Large intestine (tissue), 3 donors: ENCODE results near the gene HOGA1. TPM values are rescaled to one million over a fixed set of nuclear protein-coding genes. Genes with fewer than 3 reads are reported as not detected.
A peak's percentile ranks its signal among the peaks of the same experiment; 100 is the strongest.

Experiments used
- DNase-seq, 2 donors: peaks; one replicate each; pipeline versions ENCODE4 v3.0.0 to v3.0.0-alpha.2; 2013
- H3K27ac ChIP-seq: one replicate; pipeline ENCODE4 v1.5.1; 2013; ENCODE audit warnings: low read length
- H3K27me3 ChIP-seq: 2 replicates; pipeline ENCODE4 v1.6.1; 2013; ENCODE audit warnings: low read length; ENCODE audit not compliant: control insufficient read depth, insufficient read depth
- H3K36me3 ChIP-seq: 2 replicates; pipeline ENCODE4 v1.6.1; 2013; ENCODE audit warnings: low read length; ENCODE audit not compliant: control insufficient read depth, insufficient read depth
- H3K4me1 ChIP-seq: one replicate; pipeline ENCODE4 v1.6.1; 2013; ENCODE audit warnings: low read length; ENCODE audit not compliant: control insufficient read depth, insufficient read depth
- H3K4me3 ChIP-seq: one replicate; pipeline ENCODE4 v1.5.1; 2013; ENCODE audit warnings: low read length
- H3K9me3 ChIP-seq: one replicate; pipeline ENCODE4 v1.6.1; 2013; ENCODE audit warnings: mild to moderate bottlenecking, low read depth, low read length, moderate library complexity; ENCODE audit not compliant: control insufficient read depth
- WGBS: methylation state at CpG from one replicate; pipeline ENCODE4 v1.1.5; 2013; ENCODE audit warnings: low lambda C conversion rate; ENCODE audit not compliant: insufficient coverage; 5-methylcytosine and 5-hydroxymethylcytosine counted together
- polyA plus RNA-seq: library from polyadenylated mRNA; unstranded; fragments of 120-200 nt; gene quantifications from one replicate; pipeline ENCODE4 v1.2.1, GENCODE V29; 2013

Gene HOGA1
- polyA plus RNA-seq, 1 donor: 3.2 TPM

DNA sequence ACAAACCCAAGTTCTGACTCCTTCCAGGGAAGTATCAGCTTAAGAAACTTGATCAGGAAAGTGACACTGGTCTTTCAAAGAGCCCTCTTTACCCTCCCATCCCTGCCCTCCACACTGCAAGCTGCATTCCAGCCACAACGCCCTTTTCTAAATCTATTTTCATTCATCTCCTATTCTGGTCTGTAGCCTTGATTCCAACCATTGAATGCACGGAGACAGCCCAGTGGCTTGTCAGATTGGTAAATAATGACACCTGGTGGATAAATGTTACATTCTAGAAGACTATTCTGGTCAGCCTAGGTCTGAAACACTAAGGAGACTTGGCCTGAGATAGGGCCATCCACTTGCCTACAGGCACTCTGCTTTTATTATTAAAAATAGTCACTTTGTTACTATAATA, 28.2 kb downstream of the HOGA1 start:
- H3K4me1 ChIP-seq: no peaks in the 10 kb centered on the region
- peaks cover 8% of the 10 kb centered on the region for H3K36me3 ChIP-seq
- no peaks in the 10 kb centered on the region for H3K27me3 ChIP-seq
- H3K4me3 ChIP-seq: no peak overlapping the region
- H3K27ac ChIP-seq: no peak overlapping the region
- DNase-seq: peak in 1 of 2 donors; percentile 28
- H3K9me3 ChIP-seq: no peaks in the 10 kb centered on the region
- no CpG with 5 or more reads among the region's 2 CpGs for WGBS

DNA sequence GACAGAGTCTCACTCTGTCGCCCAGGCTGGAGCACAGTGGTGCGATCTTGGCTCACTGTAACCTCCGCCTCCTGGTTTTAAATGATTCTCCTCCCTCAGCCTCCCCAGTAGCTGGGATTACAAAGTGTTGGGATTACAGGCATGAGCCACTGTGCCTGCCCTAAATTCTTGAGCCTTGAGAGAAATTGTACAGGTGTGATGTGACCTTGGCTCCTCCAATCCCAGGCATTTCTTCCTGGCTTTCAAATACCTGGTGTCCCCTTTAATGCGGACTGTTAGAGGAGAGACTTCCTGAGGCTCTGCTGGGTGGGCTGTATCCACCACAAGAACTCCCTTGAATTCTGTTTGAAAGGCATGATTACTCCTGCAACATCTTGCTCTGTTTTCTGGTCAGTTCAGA, 34.1 kb downstream of the HOGA1 start:
- WGBS: no CpG with 5 or more reads among the region's 4 CpGs

DNA sequence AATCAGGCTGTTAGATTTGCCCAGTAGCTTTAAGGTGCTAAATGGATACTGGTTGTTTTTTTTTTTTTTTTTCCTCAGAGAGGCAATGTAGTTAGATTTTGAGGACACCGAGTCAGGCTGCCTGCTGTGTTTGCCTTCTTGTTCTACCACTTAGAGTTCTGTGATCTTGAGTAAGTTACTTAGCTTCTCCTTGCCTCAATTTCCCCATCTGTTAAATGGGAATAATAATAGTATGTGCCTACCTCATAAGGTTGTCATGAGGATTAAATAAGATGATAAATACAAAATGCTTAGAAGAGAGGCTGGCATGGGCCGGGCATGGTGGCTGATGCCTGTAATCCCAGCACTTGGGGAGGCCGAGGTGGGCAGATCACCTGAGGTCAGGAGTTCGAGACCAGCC, 34.5 kb downstream of the HOGA1 start:
- H3K4me3 ChIP-seq: no peak overlapping the region
- H3K36me3 ChIP-seq: peaks cover 10% of the 10 kb centered on the region
- H3K4me1 ChIP-seq: peaks cover 3% of the 10 kb centered on the region
- no peak overlapping the region for H3K27ac ChIP-seq
- WGBS: no CpG with 5 or more reads among the region's 4 CpGs
- H3K27me3 ChIP-seq: no peaks in the 10 kb centered on the region
- no peak for DNase-seq
- H3K9me3 ChIP-seq: no peaks in the 10 kb centered on the region

More for the DNA sequence above, 34.1 kb downstream of the HOGA1 start:
- Histone ChIP-seq H3K4me3 (no peak overlapping the region), H3K4me1 (no peaks in the 10 kb centered on the region), H3K27ac (no peak overlapping the region), H3K27me3 (no peaks in the 10 kb centered on the region), H3K36me3 (peaks cover 10% of the 10 kb centered on the region), H3K9me3 (no peaks in the 10 kb centered on the region)
- no peak for DNase-seq

DNA sequence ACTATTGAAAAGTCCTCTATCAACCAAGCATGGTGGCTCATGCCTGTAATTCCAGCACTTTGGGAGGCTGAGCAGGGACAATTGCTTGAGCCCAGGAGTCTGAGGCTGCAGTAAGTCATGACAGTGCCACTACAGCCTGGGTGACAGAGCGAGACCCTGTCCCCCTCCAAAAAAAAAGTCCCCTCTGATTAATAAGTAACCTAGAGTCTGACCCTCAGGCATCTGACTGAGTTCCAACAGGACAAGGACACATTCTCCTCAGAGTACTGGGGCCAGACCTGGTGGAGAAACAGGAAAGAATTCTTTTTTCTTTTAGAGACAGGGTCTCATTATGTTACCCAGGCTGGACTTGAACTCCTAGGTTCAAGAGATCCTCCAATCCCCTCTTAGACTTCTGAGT, 39.1 kb downstream of the HOGA1 start:
- no peak overlapping the region for H3K4me3 ChIP-seq
- no CpG with 5 or more reads among the region's 1 CpG for WGBS
- H3K4me1 ChIP-seq: peaks cover 3% of the 10 kb centered on the region
- H3K9me3 ChIP-seq: no peaks in the 10 kb centered on the region
- DNase-seq: peak in 1 of 2 donors; percentile 56
- H3K27me3 ChIP-seq: no peaks in the 10 kb centered on the region
- peak overlapping the region; percentile 29 for H3K27ac ChIP-seq
- peaks cover 2% of the 10 kb centered on the region for H3K36me3 ChIP-seq

DNA sequence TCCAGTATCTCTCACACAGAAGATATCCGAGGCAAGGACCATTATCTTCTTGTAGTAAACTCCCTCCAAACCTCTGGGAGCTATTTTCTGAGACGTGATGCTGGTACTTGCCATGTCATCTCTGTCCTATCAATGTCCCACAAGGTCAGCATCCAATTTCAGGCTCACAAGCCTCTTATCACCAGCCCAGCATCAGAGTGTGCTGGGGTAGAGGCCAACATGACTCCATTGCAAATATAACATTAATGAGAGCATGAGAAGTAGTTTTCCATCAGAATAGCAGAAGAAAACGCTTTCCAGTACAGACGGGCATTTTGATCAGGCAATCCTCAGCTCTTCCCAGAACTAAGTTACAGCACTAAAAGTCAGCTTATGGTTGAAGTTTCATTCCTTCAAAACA, 43.5 kb downstream of the HOGA1 start:
- DNase-seq: no peak
- Histone ChIP-seq H3K4me3 (no peak overlapping the region), H3K36me3 (no peaks in the 10 kb centered on the region), H3K9me3 (no peaks in the 10 kb centered on the region), H3K27me3 (no peaks in the 10 kb centered on the region), H3K4me1 (peaks cover 3% of the 10 kb centered on the region), H3K27ac (no peak overlapping the region)
- no CpG with 5 or more reads among the region's 4 CpGs for WGBS

DNA sequence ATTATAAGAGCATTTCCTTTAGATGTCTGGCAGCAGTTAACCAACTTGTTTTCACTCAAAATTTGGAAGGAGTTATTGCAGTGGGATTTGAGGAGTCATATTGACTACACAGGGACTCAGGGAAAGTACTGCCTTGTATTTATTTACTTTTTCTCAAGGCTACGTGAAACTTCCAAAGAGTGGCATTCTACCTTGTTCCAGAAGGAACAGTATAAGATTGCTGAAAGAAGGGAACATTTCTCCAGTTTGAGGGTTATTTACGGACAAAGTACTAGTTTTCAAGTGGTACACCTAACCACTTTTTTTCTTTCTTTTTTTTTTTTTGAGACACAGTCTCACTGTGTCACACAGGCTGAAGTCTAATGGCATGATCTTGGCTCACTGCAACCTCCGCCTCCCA, 44.0 kb downstream of the HOGA1 start:
- WGBS: no CpG with 5 or more reads among the region's 3 CpGs
- no peak for DNase-seq
- H3K36me3 ChIP-seq: no peaks in the 10 kb centered on the region
- no peak overlapping the region for H3K27ac ChIP-seq
- H3K9me3 ChIP-seq: no peaks in the 10 kb centered on the region
- H3K4me3 ChIP-seq: no peak overlapping the region
- peaks cover 3% of the 10 kb centered on the region for H3K4me1 ChIP-seq
- no peaks in the 10 kb centered on the region for H3K27me3 ChIP-seq

DNA sequence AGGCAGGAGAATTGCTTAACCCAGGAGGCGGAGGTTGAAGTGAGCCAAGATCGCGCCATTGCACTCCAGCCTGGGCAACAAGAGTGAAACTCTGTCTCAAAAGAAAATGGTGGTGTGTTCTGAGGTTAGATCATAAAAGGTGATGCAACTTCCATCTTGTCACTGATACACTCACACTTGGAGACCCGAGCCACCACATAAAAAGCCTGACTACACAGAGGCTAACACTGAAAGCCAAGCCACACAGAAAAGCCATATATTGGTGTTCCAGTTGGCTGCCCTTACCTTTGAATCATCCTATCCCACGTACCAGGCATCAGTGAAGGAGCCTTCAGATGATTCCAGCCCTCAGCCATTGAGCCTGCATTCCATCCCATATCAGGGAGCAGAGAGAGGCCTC, 45.1 kb downstream of the HOGA1 start:
- no peak for DNase-seq
- no peaks in the 10 kb centered on the region for H3K4me1 ChIP-seq
- no peak overlapping the region for H3K27ac ChIP-seq
- H3K9me3 ChIP-seq: no peaks in the 10 kb centered on the region
- WGBS: no CpG with 5 or more reads among the region's 5 CpGs
- H3K36me3 ChIP-seq: no peaks in the 10 kb centered on the region
- no peak overlapping the region for H3K4me3 ChIP-seq
- no peaks in the 10 kb centered on the region for H3K27me3 ChIP-seq

DNA sequence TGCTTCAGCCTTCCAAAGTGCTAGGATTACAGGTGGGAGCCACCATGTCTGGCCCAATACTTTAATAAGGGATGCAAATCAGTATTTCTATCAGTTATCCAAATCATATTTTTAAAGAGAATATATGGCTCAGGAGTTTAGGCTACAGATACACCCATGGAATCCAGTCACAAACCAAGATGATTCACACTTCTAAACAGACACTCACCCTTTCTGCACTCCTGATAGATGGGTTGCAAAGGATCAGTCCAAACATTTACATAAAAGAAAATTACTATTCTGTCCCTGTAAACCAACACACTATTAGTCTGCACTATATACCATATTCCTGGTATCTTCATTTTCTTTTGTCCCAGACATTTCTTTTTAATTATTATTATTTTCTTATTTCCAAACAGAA, 46.9 kb downstream of the HOGA1 start:
- Histone ChIP-seq H3K36me3 (no peaks in the 10 kb centered on the region), H3K4me3 (no peak overlapping the region), H3K27me3 (no peaks in the 10 kb centered on the region), H3K9me3 (no peaks in the 10 kb centered on the region), H3K27ac (no peak overlapping the region), H3K4me1 (no peaks in the 10 kb centered on the region)
- DNase-seq: no peak

DNA sequence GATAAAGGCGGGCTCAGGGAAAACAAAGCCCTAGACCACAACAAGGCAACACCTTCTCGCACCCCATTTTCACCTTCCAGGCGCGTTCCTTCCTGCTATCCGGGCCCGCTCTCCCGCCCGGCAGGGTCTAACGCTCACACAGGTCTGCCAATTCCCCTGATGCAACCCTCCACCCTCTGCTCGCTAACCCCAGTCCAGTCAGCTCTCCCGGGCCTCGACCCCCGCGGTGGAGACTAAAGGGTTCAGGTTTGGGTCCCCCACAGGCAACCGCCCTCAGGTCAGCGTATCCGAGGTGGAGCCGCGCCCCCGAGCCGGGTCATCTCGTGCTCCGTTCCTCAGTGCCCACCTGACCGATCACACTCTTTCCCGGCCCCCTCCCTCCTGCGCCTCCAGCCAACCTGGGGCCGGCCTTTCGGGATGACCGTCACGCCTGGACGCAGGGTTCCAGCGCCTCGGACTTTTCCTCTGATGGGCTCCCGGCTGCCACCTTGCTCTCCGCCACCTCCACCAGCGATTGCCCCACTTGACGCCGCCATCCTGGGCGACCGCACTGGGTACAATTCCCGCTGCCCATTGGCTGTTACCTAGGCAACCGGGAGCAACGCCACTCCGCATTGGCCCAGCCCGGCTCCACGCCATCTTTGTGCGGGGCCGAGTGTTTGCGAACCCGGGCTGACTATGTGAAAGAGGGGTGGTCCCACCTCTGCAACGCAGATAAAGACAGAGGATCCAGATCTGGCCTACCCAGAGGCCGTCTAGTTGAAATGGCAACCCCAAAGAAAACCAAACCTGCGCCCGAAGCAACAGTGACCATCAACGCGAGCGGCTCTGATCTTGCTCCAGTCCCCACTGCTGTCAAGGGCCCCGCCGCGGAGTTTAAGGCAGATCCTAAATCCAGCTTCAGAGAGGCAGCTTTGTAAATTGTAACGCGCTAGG, 49.0 kb downstream of the HOGA1 start, which contains the start of gene MORN4:
TSS of gene MORN4 (minus strand) at position 552 of the 936 bp plus-strand sequence. CDS start 13,847 bp downstream, outside the sequence.
- DNase-seq: peak; percentile 88 to 95
- peak within 1 kb of the TSS; percentile 20 for H3K27ac ChIP-seq
- H3K4me1 ChIP-seq: no peaks in the 10 kb centered on the region
- no peaks in the 10 kb centered on the region for H3K9me3 ChIP-seq
- no peaks in the 10 kb centered on the region for H3K27me3 ChIP-seq
- H3K4me3 ChIP-seq: peak within 1 kb of the TSS; percentile 78
- no peaks in the 10 kb centered on the region for H3K36me3 ChIP-seq
- WGBS: no CpG with 5 or more reads among the region's 62 CpGs

DNA sequence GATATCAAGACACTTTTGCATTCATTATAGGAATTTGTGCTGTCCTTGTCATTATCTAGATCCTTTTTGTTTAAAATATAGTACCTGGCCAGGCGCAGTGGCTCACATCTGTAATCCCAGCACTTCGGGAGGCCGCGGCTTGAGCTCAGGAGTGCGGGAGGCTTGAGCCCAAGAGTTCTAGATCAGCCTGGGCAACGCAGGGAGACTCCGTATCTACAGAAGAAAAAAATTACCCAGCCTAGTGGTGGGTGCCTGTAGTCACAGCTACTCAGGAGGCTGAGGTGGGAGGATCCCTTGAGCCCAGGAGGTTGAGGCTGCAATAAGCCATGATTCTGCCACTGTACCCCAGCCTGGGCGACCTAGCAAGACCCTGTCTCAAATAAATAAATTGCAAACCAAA, 49.7 kb downstream of the HOGA1 start:
- H3K27ac ChIP-seq: no peak overlapping the region

DNA sequence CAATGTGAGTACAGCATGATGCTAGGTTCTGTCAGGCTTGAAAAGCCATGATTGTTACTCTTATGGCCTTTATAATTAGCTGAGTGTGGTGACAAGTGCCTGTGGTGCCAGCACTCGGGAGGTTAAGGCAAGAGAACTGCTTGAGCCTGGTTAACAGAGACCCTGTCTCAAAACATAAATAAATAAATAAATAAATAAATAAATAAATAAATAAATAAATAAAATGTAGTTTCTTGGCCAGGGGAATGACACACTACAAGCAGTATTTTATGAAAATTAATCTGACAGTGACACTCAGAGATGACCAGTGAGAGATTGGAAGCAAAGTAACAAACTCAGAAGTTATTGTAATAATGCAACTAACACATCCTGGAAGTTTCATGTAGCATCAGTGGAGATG, 51.4 kb downstream of the HOGA1 start:
- no peak overlapping the region for H3K27ac ChIP-seq
- 100% methylated on average over 1 of the region's 1 CpG for WGBS
- no peaks in the 10 kb centered on the region for H3K9me3 ChIP-seq
- DNase-seq: no peak
- H3K4me1 ChIP-seq: no peaks in the 10 kb centered on the region
- H3K4me3 ChIP-seq: no peak overlapping the region
- no peaks in the 10 kb centered on the region for H3K27me3 ChIP-seq
- H3K36me3 ChIP-seq: no peaks in the 10 kb centered on the region

More for the DNA sequence above, 49.7 kb downstream of the HOGA1 start:
- WGBS: no CpG with 5 or more reads among the region's 8 CpGs
- no peaks in the 10 kb centered on the region for H3K4me1 ChIP-seq
- no peak for DNase-seq
- H3K9me3 ChIP-seq: no peaks in the 10 kb centered on the region
- H3K27me3 ChIP-seq: no peaks in the 10 kb centered on the region
- H3K4me3 ChIP-seq: peak overlapping the region; percentile 78
- no peaks in the 10 kb centered on the region for H3K36me3 ChIP-seq
